ENCODE data around the gene TBC1D22A. TPM values are rescaled to one million over a fixed set of nuclear protein-coding genes. Genes with fewer than 3 reads are reported as not detected.

The TBC1D22A gene
- total RNA-seq, 3 donors from 2014 or later, result 19.0 to 23.6 (median 23.6) TPM

DNA sequence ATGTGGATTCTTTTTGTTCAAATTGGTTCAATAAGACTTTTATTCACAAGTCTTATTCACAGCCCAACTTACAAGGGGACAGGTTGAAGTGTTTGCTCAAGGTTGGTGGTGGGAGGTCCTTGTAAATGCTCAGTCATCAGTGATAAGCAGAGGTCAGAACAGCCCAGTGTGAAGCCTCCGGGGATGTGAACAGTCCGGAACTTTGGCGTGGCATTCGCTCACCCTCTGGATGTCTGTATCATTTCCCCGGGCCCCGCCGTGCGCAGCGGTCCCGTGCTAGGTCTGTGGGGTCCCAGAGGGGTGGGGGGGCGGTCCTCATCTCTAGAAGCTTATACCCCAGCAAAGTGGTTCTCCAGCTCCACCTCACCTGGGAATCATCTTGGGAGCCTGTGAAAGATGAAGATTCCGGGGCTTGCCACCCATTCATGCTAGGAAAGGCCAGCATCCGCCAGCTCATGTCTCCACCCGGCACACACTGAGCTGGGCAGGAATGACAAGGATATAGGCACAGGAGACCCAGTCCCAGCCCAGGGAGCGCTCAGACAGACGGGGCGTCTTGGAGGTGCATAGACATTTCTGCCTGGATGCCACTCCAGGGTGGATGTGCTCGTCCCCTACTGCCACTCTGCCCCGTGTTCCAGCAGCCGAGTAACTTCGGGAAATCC is 327.5 kb downstream of the TBC1D22A start:
- no peak overlapping the region for H3K27ac ChIP-seq
- no peak for DNase-seq (ENCODE audit: low spot score in 2 of 2)
- TF ChIP-seq POLR2A (IDR thresholded peaks at IDR 0.05) (no peak), CTCF (IDR thresholded peaks at IDR 0.05) (no peak), POLR2AphosphoS5 (IDR thresholded peaks at IDR 0.05) (no peak)
- H3K9me3 ChIP-seq, result no peaks in the 10 kb centered on the region
- intact Hi-C loops (cut with DNase I; ENCODE audit: low total_unique reads), result no loop called here
- no peaks in the 10 kb centered on the region for H3K4me1 ChIP-seq
- H3K4me3 ChIP-seq, result peak overlapping the region; percentile 13 to 63 (median 44)
- no peaks in the 10 kb centered on the region for H3K36me3 ChIP-seq
- no peaks in the 10 kb centered on the region for H3K27me3 ChIP-seq

DNA sequence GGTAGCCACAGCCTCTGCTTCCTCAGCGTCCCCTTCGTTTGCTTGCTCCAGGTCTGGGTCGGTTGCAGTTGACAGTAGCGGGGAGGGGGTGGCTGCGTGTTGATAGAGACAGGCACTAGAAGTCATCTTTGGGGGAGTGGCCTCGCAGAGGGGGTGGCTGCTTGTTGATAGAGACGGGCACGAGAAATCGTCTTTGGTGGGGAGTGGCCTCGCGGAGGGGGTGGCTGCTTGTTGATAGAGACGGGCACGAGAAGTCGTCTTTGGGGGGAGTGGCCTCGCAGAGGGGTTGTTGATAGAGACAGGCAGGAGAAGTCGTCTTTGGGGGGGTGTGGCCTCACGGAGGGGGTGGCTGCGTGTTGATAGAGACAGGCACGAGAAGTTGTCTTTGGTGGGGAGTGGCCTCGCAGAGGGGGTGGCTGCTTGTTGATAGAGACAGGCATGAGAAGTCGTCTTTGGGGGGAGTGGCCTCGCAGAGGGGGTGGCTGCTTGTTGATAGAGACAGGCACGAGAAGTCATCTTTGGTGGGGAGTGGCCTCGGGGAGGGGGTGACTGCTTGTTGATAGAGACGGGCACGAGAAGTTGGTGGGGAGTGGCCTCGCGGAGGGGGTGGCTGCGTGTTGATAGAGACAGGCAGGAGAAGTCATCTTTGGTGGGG is 328.3 kb downstream of the TBC1D22A start:
- peak overlapping the region; percentile 13 to 63 (median 44) for H3K4me3 ChIP-seq
- intact Hi-C loops (cut with DNase I; ENCODE audit: low total_unique reads), result no loop called here

DNA sequence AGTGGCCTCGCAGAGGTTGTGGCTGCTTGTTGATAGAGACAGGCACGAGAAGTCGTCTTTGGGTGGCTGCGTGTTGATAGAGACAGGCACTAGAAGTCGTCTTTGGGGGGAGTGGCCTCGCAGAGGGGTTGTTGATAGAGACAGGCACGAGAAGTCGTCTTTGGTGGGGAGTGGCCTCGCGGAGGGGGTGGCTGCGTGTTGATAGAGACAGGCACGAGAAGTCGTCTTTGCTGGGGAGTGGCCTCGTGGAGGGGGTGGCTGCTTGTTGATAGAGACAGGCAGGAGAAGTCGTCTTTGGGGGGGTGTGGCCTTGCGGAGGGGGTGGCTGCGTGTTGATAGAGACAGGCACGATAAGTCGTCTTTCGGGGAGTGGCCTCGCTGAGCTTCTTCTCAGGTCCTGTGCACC is 328.8 kb downstream of the TBC1D22A start:
- peak overlapping the region; percentile 13 to 63 (median 44) for H3K4me3 ChIP-seq
- no peaks in the 10 kb centered on the region for H3K9me3 ChIP-seq
- H3K27ac ChIP-seq, result no peak overlapping the region
- no peak for DNase-seq (ENCODE audit: low spot score in 2 of 2)
- intact Hi-C loops (cut with DNase I; ENCODE audit: low total_unique reads), result no loop called here
- no peaks in the 10 kb centered on the region for H3K4me1 ChIP-seq
- H3K36me3 ChIP-seq, result no peaks in the 10 kb centered on the region
- no peaks in the 10 kb centered on the region for H3K27me3 ChIP-seq
- no peak for TF ChIP-seq POLR2AphosphoS5 (IDR thresholded peaks at IDR 0.05)

More for the DNA sequence above, 328.3 kb downstream of the TBC1D22A start:
- DNase-seq (ENCODE audit: low spot score in 2 of 2), result peak in 1 of 2 donors; percentile 22
- Histone ChIP-seq H3K4me1 (no peaks in the 10 kb centered on the region), H3K9me3 (no peaks in the 10 kb centered on the region), H3K27me3 (no peaks in the 10 kb centered on the region), H3K27ac (no peak overlapping the region), H3K36me3 (no peaks in the 10 kb centered on the region)
- TF ChIP-seq CTCF (IDR thresholded peaks at IDR 0.05), result no peak
- TF ChIP-seq POLR2AphosphoS5 (IDR thresholded peaks at IDR 0.05), result no peak
- no peak for TF ChIP-seq POLR2A (IDR thresholded peaks at IDR 0.05)

- intact Hi-C loops (cut with DNase I; ENCODE audit: low total_unique reads), result no loop called here
- no peak for DNase-seq (ENCODE audit: low spot score in 2 of 2)
- Histone ChIP-seq H3K27ac (no peak overlapping the region), H3K27me3 (no peaks in the 10 kb centered on the region), H3K4me3 (no peak overlapping the region), H3K9me3 (no peaks in the 10 kb centered on the region), H3K36me3 (no peaks in the 10 kb centered on the region), H3K4me1 (no peaks in the 10 kb centered on the region)
- no peak for TF ChIP-seq CTCF (IDR thresholded peaks at IDR 0.05)
- TF ChIP-seq POLR2A (IDR thresholded peaks at IDR 0.05), result no peak
- no peak for TF ChIP-seq POLR2AphosphoS5 (IDR thresholded peaks at IDR 0.05)
These were observed 329.7 kb downstream of the TBC1D22A start for GRCh38 chr22:47091921-47092700.

DNA sequence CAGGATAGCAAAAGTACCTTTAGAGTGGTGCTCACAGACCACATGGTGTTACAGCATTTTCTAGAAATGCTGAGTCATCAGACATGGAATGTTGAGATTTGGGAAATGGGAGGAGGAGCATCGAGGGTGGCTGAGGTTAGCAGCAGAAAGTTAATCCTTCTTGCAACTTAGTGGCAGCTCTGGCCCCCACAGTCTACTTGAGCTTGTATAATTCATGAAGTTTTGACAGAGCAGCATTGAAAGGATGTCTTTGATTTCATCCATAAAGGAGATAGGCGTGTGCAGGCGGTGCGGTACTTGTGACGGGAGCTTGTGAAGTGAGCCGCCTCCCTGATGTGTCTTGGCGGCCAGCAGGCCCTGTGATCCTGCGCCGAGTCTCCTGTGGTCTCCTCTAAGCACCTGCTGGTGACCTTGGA is 330.5 kb downstream of the TBC1D22A start:
- intact Hi-C loops (cut with DNase I; ENCODE audit: low total_unique reads), result no loop called here
- DNase-seq (ENCODE audit: low spot score in 2 of 2), result no peak
- H3K4me3 ChIP-seq, result no peak overlapping the region
- no peaks in the 10 kb centered on the region for H3K36me3 ChIP-seq
- no peaks in the 10 kb centered on the region for H3K9me3 ChIP-seq
- H3K4me1 ChIP-seq, result no peaks in the 10 kb centered on the region
- TF ChIP-seq CTCF (IDR thresholded peaks at IDR 0.05), result no peak
- no peaks in the 10 kb centered on the region for H3K27me3 ChIP-seq
- no peak overlapping the region for H3K27ac ChIP-seq
